ENCODE data around the gene PPP1R15B. TPM values are rescaled to one million over a fixed set of nuclear protein-coding genes. Genes with fewer than 3 reads are reported as not detected.

Gene PPP1R15B
- total RNA-seq, 3 donors from 2014 or later: 56.7 to 60.2 (median 60.1) TPM

GRCh38 chr1:204406621-204407020 is 5.0 kb downstream of the PPP1R15B start:
- intact Hi-C loops (cut with DNase I, micrococcal nuclease): no loop called here
- peak in 1 of 3 donors; percentile 8 for DNase-seq
- no peak overlapping the region for H3K4me3 ChIP-seq
- TF ChIP-seq, protein P1, sequence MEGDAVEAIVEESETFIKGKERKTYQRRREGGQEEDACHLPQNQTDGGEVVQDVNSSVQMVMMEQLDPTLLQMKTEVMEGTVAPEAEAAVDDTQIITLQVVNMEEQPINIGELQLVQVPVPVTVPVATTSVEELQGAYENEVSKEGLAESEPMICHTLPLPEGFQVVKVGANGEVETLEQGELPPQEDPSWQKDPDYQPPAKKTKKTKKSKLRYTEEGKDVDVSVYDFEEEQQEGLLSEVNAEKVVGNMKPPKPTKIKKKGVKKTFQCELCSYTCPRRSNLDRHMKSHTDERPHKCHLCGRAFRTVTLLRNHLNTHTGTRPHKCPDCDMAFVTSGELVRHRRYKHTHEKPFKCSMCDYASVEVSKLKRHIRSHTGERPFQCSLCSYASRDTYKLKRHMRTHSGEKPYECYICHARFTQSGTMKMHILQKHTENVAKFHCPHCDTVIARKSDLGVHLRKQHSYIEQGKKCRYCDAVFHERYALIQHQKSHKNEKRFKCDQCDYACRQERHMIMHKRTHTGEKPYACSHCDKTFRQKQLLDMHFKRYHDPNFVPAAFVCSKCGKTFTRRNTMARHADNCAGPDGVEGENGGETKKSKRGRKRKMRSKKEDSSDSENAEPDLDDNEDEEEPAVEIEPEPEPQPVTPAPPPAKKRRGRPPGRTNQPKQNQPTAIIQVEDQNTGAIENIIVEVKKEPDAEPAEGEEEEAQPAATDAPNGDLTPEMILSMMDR (IDR thresholded peaks at IDR 0.05): no peak
- no peak for ATAC-seq
- H3K4me1 ChIP-seq (ENCODE audit: low read depth): no peaks in the 10 kb centered on the region
- H3K36me3 ChIP-seq (ENCODE audit: low read depth): peaks cover under 1% of the 10 kb centered on the region
- no peaks in the 10 kb centered on the region for H3K9me3 ChIP-seq

DNA sequence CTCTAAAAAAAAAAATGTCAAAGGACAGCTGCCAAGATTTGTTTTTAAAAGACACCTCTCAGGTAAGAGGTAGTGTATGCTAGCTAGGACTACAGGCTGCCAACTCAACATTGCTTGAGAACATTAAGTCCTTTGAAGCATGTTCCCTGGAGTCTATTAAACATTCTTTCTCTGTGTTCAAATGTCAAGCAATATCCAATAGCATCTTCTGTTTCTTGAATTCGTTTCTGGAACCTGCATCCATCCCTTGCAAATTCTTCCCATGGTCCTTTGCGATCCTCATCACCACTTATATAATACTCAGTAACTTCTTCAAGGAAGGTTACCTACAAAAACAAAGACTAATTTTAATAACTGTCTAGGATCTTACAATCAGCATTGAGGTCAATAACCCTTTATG is 5.6 kb downstream of the PPP1R15B start:
- H3K4me1 ChIP-seq (ENCODE audit: low read depth): no peaks in the 10 kb centered on the region

GRCh38 chr1:204404629-204405028 is 7.0 kb downstream of the PPP1R15B start:
- TF ChIP-seq, protein P1 (IDR thresholded peaks at IDR 0.05): no peak
- H3K4me3 ChIP-seq: no peak overlapping the region
- ATAC-seq (no peak), DNase-seq (no peak)
- no peaks in the 10 kb centered on the region for H3K9me3 ChIP-seq
- H3K36me3 ChIP-seq (ENCODE audit: low read depth): no peaks in the 10 kb centered on the region
- H3K4me1 ChIP-seq (ENCODE audit: low read depth): peaks cover 3% of the 10 kb centered on the region
- intact Hi-C loops (cut with DNase I, micrococcal nuclease): no loop called here

More for the DNA sequence above, 5.6 kb downstream of the PPP1R15B start:
- Histone ChIP-seq H3K36me3 (ENCODE audit: low read depth) (no peaks in the 10 kb centered on the region), H3K4me3 (no peak overlapping the region), H3K9me3 (no peaks in the 10 kb centered on the region)
- intact Hi-C loops (cut with DNase I, micrococcal nuclease): no loop called here
- DNase-seq (peak in 1 of 3 donors; percentile 1), ATAC-seq (no peak)
- TF ChIP-seq, protein P1 (IDR thresholded peaks at IDR 0.05): no peak

DNA sequence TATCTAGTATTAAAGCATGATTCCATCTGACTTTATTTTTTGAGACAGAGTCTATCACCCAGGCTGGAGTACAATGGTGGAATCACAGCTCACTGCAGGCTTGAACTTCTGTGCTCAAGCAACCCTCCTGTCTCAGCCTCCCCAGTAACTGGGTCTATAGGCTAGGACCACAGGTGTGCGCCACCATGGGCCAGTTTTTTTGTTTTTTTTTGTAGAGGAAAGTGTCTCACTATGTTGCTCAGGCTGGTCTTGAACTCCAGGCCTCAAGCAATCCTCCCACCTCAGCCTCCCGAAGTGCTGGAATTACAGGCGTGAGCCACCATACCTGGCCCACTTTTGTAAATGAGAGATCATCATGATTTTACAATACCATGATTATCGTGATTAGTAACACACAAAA is 9.2 kb downstream of the PPP1R15B start:
- TF ChIP-seq, protein P1 (IDR thresholded peaks at IDR 0.05): no peak
- no peak for ATAC-seq
- Histone ChIP-seq H3K4me1 (ENCODE audit: low read depth) (peaks cover 9% of the 10 kb centered on the region), H3K4me3 (no peak overlapping the region), H3K36me3 (ENCODE audit: low read depth) (no peaks in the 10 kb centered on the region), H3K9me3 (no peaks in the 10 kb centered on the region)
- peak in 1 of 3 donors; percentile 1 for DNase-seq
- intact Hi-C loops (cut with DNase I, micrococcal nuclease): no loop called here

- intact Hi-C loops (cut with DNase I, micrococcal nuclease): no loop called here
- TF ChIP-seq, protein P1 (IDR thresholded peaks at IDR 0.05): no peak
- DNase-seq (peak in 1 of 3 donors; percentile 1), ATAC-seq (no peak)
- Histone ChIP-seq H3K4me3 (no peak overlapping the region), H3K9me3 (no peaks in the 10 kb centered on the region), H3K36me3 (ENCODE audit: low read depth) (no peaks in the 10 kb centered on the region), H3K4me1 (ENCODE audit: low read depth) (peaks cover 9% of the 10 kb centered on the region)
These were observed 9.9 kb downstream of the PPP1R15B start for GRCh38 chr1:204401730-204402129.

Measured in mucosa of descending colon (tissue), 3 donors.